Ureter (tissue), 1 donor: ENCODE data around the gene IPO4. TPM values are rescaled to one million over a fixed set of nuclear protein-coding genes. Genes with fewer than 3 reads are reported as not detected.

Experiments
- DNase-seq: peaks from one replicate; pipeline ENCODE4 v3.0.0-alpha.2; 2020; ENCODE audit warnings: low spot score
- total RNA-seq: library from RNA; stranded (reverse); gene quantifications from one replicate; pipeline ENCODE4 v1.2.4, GENCODE V29; 2023
- donor health status: DM: yes; HTN: yes; CAD: no.

IPO4 gene
- total RNA-seq, 1 donor from 2014 or later, result 69.1 TPM

GRCh38 chr14:24176599-24176998, 12.0 kb downstream of the IPO4 start:
- no peak for DNase-seq

- no peak for DNase-seq
Observed at GRCh38 chr14:24172871-24173281, 15.7 kb downstream of the IPO4 start.

- DNase-seq, result no peak
Observed at GRCh38 chr14:24172261-24172860, 16.3 kb downstream of the IPO4 start.

- DNase-seq, result peak; percentile 81
Observed at GRCh38 chr14:24171422-24172260, 17.0 kb downstream of the IPO4 start, which contains the start of gene REC8. REC8 (plus strand) TSS chr14:24172080; CDS start chr14:24172553, 473 bp downstream.

GRCh38 chr14:24167469-24168114, 21.0 kb downstream of the IPO4 start:
- no peak for DNase-seq

GRCh38 chr14:24165785-24166184, 22.8 kb downstream of the IPO4 start:
- no peak for DNase-seq

GRCh38 chr14:24164518-24164991, 24.1 kb downstream of the IPO4 start:
- no peak for DNase-seq

- DNase-seq, result no peak
Observed at GRCh38 chr14:24162093-24162492, 26.5 kb downstream of the IPO4 start.

- DNase-seq, result peak; percentile 98
Observed at GRCh38 chr14:24160850-24161804, 27.5 kb downstream of the IPO4 start, which contains the start of gene IRF9. IRF9 (plus strand) TSS chr14:24161265; CDS start chr14:24162145, 880 bp downstream.

GRCh38 chr14:24160499-24160849, 28.1 kb downstream of the IPO4 start:
- no peak for DNase-seq

- no peak for DNase-seq
Observed at GRCh38 chr14:24159777-24160498, 28.7 kb downstream of the IPO4 start.

- no peak for DNase-seq
Observed at GRCh38 chr14:24157331-24157730, 31.3 kb downstream of the IPO4 start.

- no peak for DNase-seq
Observed at GRCh38 chr14:24156840-24157239, 31.8 kb downstream of the IPO4 start.

- DNase-seq, result no peak
Observed at GRCh38 chr14:24155100-24155499, 33.5 kb downstream of the IPO4 start.

- no peak for DNase-seq
Observed at GRCh38 chr14:24151404-24152080, 37.1 kb downstream of the IPO4 start.

GRCh38 chr14:24150993-24151392, 37.6 kb downstream of the IPO4 start:
- no peak for DNase-seq

GRCh38 chr14:24150567-24150966, 38.0 kb downstream of the IPO4 start:
- DNase-seq, result no peak

GRCh38 chr14:24150061-24150460, 38.6 kb downstream of the IPO4 start:
- no peak for DNase-seq

- no peak for DNase-seq
Observed at GRCh38 chr14:24149302-24149969, 39.2 kb downstream of the IPO4 start.
